KMS-11 (cell line): ENCODE results near the gene RPLP2.
A peak's percentile ranks its signal among the peaks of the same experiment; 100 is the strongest.

Experiments used
- H2AFZ ChIP-seq: fragments of 200-600 bp; sonication (generic); 2 replicates; pipeline ENCODE4 v1.6.1; 2016; ENCODE audit warnings: antibody characterized with exemption, mixed run types, low read depth
- H3K27ac ChIP-seq: fragments of 200-600 bp; sonication (generic); 2 replicates; pipeline ENCODE4 v1.6.1; 2016; ENCODE audit warnings: mild to moderate bottlenecking, mixed run types
- H3K27me3 ChIP-seq: fragments of 200-600 bp; sonication (generic); 2 replicates; pipeline ENCODE4 v1.6.1; 2017; ENCODE audit warnings: mild to moderate bottlenecking, low read depth, mixed run types, moderate library complexity; ENCODE audit not compliant: insufficient read depth
- H3K36me3 ChIP-seq: fragments of 200-600 bp; sonication (generic); 2 replicates; pipeline ENCODE4 v1.6.1; 2017; ENCODE audit warnings: mild to moderate bottlenecking, mixed run types; ENCODE audit not compliant: insufficient read depth
- H3K4me1 ChIP-seq: fragments of 200-600 bp; sonication (generic); 2 replicates; pipeline ENCODE4 v1.6.1; 2016; ENCODE audit warnings: mild to moderate bottlenecking, low read depth, mixed run types; ENCODE audit not compliant: poor library complexity, severe bottlenecking
- H3K4me2 ChIP-seq: fragments of 200-600 bp; sonication (generic); 2 replicates; pipeline ENCODE4 v1.7.0; 2016; ENCODE audit warnings: mild to moderate bottlenecking, mixed run types
- H3K4me3 ChIP-seq: fragments of 200-600 bp; sonication (generic); IDR thresholded peaks from 2 replicates; pipeline ENCODE4 v1.6.1; 2017; ENCODE audit warnings: low read depth, low read length, mixed read lengths; ENCODE audit not compliant: insufficient read depth
- H3K79me2 ChIP-seq: fragments of 200-600 bp; sonication (generic); 2 replicates; pipeline ENCODE4 v1.6.1; 2016; ENCODE audit warnings: low read depth, mixed run types; ENCODE audit not compliant: insufficient read depth
- H3K9ac ChIP-seq: fragments of 200-600 bp; sonication (generic); 2 replicates; pipeline ENCODE4 v1.6.1; 2016; ENCODE audit warnings: mild to moderate bottlenecking, mixed run types
- H4K20me1 ChIP-seq: fragments of 200-600 bp; sonication (generic); 2 replicates; pipeline ENCODE4 v1.6.1; 2016; ENCODE audit warnings: mild to moderate bottlenecking, mixed run types; ENCODE audit not compliant: insufficient read depth
- CTCF ChIP-seq: fragments of 200-600 bp; sonication (generic); conservative IDR thresholded peaks from 2 replicates; pipeline ENCODE4 v1.6.1; 2017; ENCODE audit warnings: low read depth, mild to moderate bottlenecking, antibody characterized with exemption, low read length, moderate library complexity, mixed read lengths

The RPLP2 gene

GRCh38 chr11:773425-773824 lies 36.3 kb upstream of the RPLP2 start:
- H2AFZ ChIP-seq = no peak overlapping the region
- H3K4me3 ChIP-seq = no peak overlapping the region
- no peak overlapping the region for H3K27ac ChIP-seq
- no peak overlapping the region for H3K4me2 ChIP-seq
- H3K36me3 ChIP-seq = no peaks in the 10 kb centered on the region
- TF ChIP-seq CTCF = no peak
- peaks cover 9% of the 10 kb centered on the region for H3K4me1 ChIP-seq
- no peak overlapping the region for H3K9ac ChIP-seq
- no peaks in the 10 kb centered on the region for H3K27me3 ChIP-seq
- H4K20me1 ChIP-seq = no peaks in the 10 kb centered on the region
- H3K79me2 ChIP-seq = peaks cover 42% of the 10 kb centered on the region

- Histone ChIP-seq H3K4me3 (no peak overlapping the region), H3K9ac (no peak overlapping the region), H2AFZ (no peak overlapping the region), H3K79me2 (peaks cover 42% of the 10 kb centered on the region), H3K4me2 (no peak overlapping the region), H4K20me1 (no peaks in the 10 kb centered on the region), H3K4me1 (peaks cover 12% of the 10 kb centered on the region), H3K27me3 (no peaks in the 10 kb centered on the region), H3K27ac (no peak overlapping the region), H3K36me3 (no peaks in the 10 kb centered on the region)
- no peak for TF ChIP-seq CTCF
Measured at GRCh38 chr11:773830-774229, 35.9 kb upstream of the RPLP2 start.

GRCh38 chr11:774873-775592 lies 34.7 kb upstream of the RPLP2 start:
- TF ChIP-seq CTCF = no peak
- Histone ChIP-seq H4K20me1 (no peaks in the 10 kb centered on the region), H3K27ac (no peak overlapping the region), H3K9ac (no peak overlapping the region), H3K4me2 (no peak overlapping the region), H3K4me3 (no peak overlapping the region), H3K79me2 (peaks cover 42% of the 10 kb centered on the region), H3K27me3 (no peaks in the 10 kb centered on the region), H3K36me3 (no peaks in the 10 kb centered on the region), H2AFZ (no peak overlapping the region), H3K4me1 (peaks cover 12% of the 10 kb centered on the region)

- H2AFZ ChIP-seq = no peak overlapping the region
- H4K20me1 ChIP-seq = no peaks in the 10 kb centered on the region
- H3K36me3 ChIP-seq = no peaks in the 10 kb centered on the region
- TF ChIP-seq CTCF = no peak
- H3K4me1 ChIP-seq = peaks cover 12% of the 10 kb centered on the region
- H3K4me2 ChIP-seq = peak overlapping the region; percentile 76
- peaks cover 42% of the 10 kb centered on the region for H3K79me2 ChIP-seq
- H3K27ac ChIP-seq = peak overlapping the region; percentile 56; the same call in 1 of the 2 replicates
- H3K27me3 ChIP-seq = no peaks in the 10 kb centered on the region
- H3K9ac ChIP-seq = peak overlapping the region; percentile 88
- no peak overlapping the region for H3K4me3 ChIP-seq
Measured at GRCh38 chr11:776263-776560, 33.6 kb upstream of the RPLP2 start.
